ENCODE data around the gene RBM7. TPM values are rescaled to one million over a fixed set of nuclear protein-coding genes. Genes with fewer than 3 reads are reported as not detected.

The RBM7 gene, protein sequence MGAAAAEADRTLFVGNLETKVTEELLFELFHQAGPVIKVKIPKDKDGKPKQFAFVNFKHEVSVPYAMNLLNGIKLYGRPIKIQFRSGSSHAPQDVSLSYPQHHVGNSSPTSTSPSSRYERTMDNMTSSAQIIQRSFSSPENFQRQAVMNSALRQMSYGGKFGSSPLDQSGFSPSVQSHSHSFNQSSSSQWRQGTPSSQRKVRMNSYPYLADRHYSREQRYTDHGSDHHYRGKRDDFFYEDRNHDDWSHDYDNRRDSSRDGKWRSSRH
- total RNA-seq, result 36.8 and 52.4 TPM in 2 replicates

DNA sequence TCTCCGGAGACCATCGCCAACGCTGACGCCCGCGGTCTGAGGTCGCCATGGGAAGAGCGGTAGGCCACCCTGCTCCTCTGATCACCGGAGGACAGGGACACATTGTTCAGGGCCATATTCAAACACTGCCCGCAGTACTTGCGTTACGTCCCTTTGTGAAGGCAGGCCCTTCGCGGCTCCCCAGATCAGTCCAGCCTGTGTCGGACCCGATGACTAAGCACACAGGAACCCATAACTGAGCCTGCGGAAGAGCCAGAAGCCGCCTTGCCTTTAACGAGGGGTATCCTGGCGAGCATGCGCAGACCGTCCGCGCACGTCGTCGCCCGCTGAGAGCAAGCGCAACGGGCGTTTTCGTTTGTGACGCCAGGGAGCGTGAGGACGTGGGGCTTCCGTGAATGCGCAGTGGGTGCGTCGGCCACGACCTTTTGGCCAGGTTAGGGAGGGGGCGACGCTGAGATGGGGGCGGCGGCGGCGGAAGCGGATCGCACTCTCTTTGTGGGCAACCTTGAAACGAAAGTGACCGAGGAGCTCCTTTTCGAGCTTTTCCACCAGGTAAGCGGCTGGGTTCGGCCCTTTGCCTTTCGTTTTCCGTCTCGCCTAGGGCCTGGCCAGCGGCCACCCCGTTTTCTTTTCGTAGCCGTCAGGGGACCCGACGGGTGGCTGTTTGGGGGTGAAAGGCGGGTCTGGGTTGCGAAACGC, at the start of gene RBM7, which contains the start of gene C11orf71:
TSS of gene RBM7 (plus strand) at position 451 of the 699 bp plus-strand sequence. CDS start at position 457, 6 bp downstream.
TSS of gene C11orf71 (minus strand) at position 296 of the 699 bp plus-strand sequence. CDS start at position 116, 180 bp downstream.
- DNase-seq (ENCODE audit: low read depth in 2 of 2), result peak; percentile 99

DNA sequence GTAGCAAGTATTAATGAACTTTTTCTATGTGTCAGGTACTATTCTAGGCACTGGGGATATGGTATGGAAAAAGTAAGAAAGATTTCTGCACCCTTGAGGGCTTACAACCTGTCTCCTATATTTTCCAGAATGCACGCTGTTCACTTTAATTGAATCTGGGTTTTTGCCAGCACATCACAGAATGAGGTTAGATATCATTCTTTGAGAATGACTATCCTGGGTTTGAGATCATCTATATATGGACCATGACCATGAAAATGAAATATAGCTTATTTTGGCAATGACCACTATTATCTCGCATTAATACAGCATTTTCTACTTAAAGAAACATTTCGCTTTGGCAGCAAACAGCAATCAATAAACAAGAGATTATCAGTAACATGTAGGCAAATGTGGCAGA, 47.0 kb upstream of the RBM7 start:
- DNase-seq (ENCODE audit: low read depth in 2 of 2), result no peak

DNA sequence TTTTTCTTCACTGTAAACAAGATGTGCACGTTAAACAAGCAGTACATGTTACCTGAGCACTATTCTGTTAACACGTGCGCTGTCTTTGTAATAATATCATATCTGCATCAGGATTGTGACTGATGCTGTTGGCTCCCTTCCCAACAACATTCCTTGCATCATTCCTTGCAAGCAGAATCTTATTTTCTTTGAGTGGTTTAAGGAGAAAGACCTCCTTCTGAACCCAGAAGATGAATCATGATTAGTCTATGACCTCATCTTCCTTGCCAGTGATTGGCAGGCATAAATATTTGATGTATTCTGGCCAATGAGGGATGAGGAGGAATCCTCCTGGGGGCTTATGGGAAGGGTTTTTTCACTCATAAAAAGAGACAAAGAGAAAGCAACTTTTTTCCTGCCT, 46.4 kb upstream of the RBM7 start:
- peak in 1 of 2 donors; percentile 85 for DNase-seq (ENCODE audit: low read depth in 2 of 2)

DNA sequence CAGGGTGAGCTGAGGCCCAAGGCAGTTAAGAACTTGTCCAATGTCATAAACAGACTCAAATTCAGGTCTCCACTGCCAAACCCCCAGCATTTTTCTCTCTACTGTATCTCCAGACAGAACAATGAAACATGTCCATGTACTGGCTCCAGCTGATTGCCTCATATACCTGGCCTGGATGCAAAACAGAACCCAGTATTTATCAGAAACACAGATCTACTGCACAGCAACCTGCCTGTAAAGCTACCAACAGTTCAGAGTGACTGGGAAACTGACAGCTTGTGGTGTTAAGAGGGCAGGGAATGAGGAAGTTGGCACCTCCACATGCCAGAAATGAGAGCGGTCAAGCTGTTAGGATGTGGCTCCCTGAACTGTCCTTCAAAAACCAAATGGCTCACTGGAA, 41.8 kb upstream of the RBM7 start:
- DNase-seq (ENCODE audit: low read depth in 2 of 2), result peak; percentile 18 to 59

DNA sequence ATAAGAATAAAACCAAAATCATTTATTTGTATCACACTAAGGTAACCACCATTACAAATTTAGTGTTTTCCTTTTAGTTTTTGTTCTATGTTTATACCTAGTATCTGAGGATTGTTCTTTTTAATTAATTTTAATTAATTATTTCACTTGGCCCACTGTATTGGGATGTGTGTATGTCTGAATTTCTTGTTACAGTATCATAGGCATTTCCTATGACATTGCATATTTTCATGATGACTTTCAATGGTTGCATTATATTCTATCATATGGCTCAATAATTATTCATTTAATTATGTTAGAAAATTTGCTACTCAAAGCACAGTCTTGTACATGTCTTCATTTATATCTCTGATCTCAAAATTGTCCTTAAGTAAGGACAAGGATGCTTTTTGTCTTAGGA, 41.1 kb upstream of the RBM7 start:
- DNase-seq (ENCODE audit: low read depth in 2 of 2), result no peak

DNA sequence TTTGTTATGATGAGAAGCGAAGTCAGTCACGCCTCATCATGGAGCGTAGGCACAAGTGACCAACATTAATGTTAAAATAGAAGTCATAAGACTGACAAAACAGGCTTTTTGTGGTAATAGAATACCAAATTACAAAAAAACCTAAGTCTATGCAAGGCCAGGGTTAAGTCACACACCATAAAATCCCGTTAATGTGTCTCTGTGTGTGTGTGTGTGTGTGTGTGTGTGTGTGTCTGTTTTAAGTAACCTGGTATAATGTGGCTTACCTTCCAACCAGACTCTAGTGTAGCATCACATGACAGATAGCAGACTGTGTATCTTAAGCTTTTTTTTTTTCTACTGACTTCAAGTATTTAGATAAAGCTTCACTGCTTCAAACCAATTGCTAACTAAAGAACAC, 38.1 kb upstream of the RBM7 start:
- no peak for DNase-seq (ENCODE audit: low read depth in 2 of 2)

DNA sequence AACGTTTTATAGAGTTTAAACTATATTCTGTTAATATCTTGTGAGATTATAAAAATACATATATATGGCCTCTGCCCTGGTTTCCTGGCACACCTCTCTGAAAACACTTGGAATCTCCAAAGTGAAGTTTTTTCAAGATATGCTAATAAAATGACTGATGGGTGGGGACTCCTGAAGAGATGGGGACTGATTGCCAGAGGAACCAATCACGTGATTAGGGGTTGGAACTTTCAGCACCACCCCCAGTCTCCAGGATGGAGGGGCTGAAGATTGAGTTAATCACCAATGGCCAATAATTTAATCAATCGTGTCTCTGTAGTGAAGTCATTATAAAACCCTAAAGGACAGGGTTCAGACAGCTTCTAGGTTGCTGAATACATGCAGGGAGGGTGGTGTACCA, 37.5 kb upstream of the RBM7 start:
- no peak for DNase-seq (ENCODE audit: low read depth in 2 of 2)

DNA sequence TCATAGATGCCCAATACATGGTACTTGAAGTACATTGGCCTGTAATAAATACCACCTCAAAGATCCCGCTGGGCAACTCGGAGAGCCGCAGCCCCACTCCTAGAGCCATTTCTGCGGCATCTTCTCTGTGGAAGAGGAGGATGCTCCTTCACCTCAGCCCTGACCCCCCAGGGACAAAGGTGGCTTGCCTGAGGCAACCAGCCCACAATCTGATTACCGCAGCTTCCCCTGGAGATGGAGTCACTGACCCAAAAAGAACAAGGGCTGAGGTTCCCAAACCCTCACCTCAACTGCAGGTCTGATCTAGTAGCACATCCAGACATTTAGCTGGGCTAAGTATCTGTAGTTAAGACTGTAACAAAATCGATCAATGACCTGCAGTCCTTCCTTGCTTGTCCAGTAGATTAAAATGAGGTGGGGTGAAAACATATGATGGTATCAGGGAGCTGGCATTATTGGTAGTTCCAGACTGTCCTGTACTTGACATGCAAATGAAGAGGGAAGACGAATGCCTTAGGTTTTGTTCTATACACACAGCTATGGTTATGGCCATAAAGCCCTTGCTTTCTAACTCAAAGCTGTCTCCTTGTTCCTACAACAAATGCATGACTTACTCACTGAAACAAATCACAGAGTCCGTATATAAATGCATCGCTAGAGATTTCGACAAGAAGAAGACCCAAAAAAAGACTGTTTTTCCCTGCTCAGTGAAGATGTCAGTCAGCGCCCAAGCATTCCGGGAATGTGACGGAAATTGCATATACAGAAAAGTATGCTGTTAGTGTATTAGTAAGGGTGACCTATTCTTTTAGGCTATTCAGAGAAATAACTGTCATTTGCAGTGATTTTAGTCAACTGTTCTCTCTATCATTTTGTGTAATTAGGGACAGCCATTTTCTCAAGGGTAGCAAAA, 33.9 kb upstream of the RBM7 start:
- peak; percentile 53 to 57 for DNase-seq (ENCODE audit: low read depth in 2 of 2)

DNA sequence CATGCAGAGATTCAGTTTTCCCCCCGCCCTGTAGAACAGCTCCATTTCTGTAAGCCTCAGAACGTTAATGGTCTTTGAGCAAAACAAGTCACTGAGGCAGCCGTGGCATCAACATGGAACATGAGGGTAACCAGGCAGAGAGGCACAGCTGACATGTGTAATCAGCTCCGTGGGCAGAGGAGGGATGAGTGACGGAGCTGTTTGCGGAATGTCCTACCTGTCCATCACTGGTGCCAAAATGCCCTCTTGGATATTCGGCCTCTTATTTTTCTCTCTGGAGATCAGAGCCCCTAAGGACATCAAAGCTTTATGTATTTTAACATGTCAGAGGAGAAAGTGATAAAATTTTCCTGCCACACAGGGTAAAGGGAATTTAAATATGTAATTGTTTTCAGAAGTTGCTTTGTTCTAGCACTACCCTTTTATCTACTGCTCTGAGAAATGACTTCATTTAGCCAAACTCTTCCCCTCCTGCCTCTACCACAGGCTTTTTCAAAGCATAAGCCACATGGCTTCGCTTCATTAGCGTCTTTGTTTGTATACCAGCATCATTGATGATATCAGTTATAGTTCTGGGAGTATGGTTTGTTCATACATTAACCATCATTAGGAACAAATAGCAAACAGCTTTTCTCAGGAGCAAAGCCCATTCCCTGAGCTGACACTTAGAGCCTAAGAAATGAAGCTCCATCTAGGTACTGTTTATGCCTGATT, 33.1 kb upstream of the RBM7 start:
- no peak for DNase-seq (ENCODE audit: low read depth in 2 of 2)

DNA sequence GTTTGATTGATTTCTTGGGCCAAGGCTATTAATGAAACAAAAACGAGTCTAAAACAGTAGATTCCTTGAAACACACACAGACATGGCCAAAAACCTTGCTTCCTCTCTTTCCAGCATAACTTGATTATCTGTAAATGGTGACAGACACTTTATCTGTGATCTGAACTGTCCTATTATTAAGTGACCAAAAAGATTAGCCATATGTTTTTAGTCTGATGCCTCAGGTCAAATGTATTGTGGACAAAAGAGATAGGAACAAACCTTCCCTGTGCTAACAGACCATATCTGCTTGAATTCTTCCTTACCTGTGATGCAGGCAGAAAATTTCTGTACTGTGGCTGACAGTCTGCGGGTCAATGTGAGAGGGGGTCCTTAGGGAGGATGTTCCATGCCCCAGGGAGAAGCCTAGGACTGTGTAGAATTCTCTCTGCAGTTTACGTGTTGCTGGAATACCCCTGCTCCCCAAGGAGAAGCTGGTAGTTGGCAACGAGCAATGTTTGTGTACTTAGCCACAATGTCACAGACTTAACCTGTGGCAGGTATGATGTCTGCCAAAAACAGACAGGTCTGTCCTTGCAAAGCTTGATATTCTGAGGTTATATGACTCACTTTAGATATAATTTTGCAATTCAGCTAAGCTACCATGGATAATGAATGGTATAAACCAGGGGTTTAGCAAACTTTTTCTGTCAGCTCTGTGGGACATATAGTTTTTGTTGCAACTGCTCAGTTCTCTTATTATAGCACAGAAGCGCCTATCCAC, 31.4 kb upstream of the RBM7 start:
- no peak for DNase-seq (ENCODE audit: low read depth in 2 of 2)

DNA sequence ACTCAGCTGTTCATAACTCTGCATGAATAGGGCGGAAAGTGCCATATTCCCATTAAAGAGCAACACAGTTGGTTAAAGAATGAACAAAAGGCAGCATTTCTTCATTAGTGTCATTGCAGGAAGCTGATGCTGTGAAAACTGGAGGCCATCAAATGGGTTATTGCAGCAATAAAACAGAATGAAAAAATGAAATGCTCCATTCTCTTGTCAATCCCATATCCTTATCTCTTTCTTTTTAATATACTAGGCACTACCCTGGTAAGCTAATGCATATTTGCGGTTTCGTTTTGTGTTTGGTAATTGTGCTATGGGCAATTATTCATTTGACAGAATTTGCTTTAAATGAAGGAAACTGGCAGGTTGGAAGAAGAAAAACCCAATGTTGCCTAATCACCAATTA, 25.4 kb upstream of the RBM7 start:
- DNase-seq (ENCODE audit: low read depth in 2 of 2), result no peak

DNA sequence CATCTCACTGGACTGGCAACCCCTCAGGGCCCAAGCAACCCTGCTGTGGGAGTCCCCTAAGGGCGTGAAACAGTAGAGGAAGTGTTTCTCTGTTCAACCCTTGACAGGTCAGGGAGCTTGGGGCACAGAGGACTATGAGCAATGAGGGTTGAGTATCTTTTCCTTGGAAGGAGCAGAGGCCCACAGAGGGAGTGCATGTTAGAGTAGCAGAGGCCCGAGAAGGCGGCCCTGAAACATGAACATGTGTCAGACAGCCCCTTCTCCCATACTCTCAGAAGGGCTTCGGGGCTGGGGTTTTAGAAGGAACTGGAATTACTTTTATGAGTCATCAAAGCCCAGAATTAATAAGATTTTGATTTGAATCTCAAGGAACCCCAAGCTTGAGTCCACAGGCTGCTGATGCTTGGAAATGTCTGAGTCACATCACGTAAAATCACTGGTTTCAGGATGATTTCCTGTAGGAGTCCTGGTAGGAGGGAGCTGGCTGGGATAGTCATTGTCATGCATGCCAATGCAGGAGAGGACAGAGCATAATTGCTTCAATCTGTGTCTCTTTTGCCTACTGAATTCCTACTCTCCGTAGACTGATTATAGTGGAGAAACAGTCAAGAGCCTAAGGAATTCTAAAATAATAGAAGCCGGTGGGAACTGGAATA, 22.7 kb upstream of the RBM7 start:
- DNase-seq (ENCODE audit: low read depth in 2 of 2), result peak in 1 of 2 donors; percentile 23

DNA sequence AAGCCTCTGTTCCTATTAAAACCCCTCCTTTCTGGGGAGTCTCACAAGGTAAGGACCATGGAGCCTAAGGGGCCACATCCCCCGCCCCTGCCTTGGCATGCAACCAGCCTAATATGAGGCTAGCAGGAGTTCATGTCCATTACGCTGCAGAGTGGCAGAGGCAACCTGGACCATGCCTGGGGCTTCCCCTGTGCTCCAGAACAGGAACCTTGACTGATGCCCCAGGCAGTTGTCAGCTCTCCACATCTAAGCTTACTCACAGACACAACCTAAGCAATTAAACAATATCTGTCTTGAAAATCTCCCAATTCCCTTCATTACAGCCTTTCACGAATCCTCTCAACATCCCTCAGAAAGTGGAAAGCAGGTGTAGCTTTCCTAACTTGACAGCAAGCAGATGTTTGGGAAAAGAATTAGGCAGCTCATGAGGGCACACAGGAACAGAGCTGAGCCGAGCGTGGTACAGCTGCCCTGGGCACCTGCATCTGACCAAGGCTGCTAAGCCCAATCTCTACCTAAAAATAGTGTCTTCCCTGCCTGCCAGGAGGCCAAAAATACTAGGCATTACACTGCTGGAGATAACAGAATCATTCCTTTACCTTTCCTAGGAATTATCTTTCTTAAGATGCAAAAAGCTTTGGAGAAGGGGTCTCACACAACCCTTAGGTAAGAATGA, 20.9 kb upstream of the RBM7 start:
- DNase-seq (ENCODE audit: low read depth in 2 of 2), result no peak

DNA sequence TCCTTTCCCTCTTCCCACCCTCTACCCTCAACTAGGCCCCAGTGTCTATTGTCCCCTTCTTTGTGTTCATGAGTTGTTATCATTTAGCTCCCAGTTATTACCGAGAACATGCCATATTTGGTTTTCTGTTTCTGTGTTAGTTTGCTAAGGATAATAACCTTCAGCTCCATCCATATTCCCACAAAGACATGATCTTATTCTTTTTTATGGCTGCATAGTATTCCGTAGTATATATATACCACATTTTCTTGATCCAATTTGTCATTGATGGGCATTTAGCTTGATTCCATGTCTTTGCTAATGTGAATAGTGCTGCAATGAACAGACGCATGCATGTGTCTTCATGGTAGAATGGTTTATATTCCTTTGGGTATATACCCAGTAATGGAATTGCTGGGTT, 18.0 kb upstream of the RBM7 start:
- DNase-seq (ENCODE audit: low read depth in 2 of 2), result no peak

DNA sequence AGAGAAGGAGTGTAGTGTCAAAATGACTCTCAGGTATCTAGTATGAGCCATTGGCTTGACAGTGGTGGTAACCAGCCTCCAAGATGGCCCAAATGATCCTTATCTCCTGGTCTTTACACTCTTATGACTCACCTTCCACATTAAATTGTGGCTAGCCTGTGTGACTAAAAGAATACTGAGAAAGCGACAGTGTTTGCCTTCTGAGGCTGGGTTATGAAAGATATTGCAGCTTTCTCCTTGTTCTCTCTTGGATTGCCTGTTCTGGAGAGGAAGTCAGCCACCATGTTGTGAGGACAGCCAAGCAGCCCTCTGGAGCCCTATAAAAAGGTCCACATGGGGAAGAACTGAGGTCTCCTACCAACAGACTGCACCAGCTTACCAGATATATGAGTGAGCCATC, 16.0 kb upstream of the RBM7 start:
- DNase-seq (ENCODE audit: low read depth in 2 of 2), result no peak

DNA sequence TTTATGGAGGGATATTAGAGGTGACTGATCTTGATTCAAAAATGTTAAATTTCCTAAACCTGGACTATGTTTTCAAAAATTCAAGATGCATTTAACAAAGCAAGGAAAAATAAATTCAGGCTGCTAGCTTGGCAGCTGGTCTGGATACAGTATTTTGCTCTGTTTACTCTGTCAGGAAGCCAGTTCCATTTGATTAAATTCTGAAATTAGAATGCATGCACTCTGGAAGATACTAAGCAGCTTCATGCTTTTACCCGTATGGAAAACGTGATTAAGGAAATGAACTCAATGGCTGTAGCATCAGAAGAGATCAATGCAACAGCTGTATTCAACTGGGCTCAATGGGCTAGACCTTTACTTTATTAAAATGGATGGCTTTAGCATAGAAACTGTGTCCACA, 14.3 kb upstream of the RBM7 start:
- no peak for DNase-seq (ENCODE audit: low read depth in 2 of 2)

DNA sequence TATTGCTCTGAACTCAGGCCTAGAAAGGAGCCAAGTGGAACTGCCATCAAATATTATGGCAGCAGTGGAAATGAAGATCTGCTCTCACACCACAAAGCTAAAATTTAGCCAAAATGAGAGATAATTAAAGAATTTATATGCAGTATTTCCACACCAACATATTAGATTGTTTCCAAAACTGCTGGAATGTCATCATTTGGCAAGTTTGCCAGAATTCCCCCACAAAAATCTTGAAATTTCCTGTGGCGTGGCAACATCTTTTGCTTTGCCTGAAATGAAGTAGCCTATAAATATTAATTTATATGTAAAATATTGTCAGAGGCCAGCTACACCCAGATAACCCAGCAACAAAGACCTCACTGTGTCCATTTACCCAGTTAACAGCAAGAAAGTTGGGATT, 13.9 kb upstream of the RBM7 start:
- DNase-seq (ENCODE audit: low read depth in 2 of 2), result no peak

DNA sequence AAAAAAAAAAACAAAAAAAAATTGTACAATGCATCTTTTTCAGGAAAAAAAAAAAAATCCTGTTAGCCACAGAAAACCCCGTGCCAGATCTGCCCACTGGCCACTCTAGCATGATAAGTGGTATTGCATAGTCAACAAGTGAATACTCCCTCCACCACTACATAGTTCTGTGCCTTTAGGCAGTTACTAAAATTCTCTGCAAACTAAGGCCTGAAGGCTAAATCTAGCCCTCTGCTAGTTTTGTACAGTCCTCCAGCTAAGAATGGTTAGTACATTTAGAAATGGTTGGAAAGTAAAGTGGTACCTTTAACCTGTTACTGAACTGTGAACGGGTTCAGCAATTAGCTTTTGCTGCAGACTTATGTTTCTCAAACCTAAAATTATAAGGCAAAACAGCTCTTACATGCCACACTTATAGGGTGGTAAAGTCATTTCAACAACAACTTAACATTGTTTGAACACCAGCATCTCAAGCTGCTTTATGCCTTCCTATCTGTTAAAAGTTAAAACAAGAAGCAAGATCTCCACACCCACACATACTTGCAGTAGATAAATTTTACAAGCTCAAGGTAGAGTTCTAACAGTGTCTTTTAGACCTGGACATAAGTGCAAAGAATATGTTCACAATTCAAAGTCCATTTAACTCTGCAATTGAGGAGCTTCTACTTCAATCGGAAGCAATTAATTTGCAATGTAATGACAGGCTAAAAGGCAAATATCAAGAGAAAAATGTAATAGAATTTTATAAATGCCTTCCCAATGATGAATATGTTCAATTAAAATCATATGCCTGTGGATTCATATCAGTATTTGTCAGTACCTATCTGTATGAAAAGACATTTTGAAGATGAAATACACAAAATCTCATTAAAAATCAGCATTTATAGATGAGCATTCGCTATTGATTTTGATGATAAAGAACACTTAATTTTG, 7.5 kb upstream of the RBM7 start:
- DNase-seq (ENCODE audit: low read depth in 2 of 2), result no peak
